GM21526 (cell line): ENCODE measurements around the gene TOP3A.

Source experiments
- ATAC-seq: cut with Tn5 transposase; IDR thresholded peaks from one replicate; pipeline ENCODE4 v1.9.1; 2021; ENCODE audit warnings: moderate library complexity; ENCODE audit not compliant: unreplicated experiment, low FRiP score

TOP3A gene

DNA sequence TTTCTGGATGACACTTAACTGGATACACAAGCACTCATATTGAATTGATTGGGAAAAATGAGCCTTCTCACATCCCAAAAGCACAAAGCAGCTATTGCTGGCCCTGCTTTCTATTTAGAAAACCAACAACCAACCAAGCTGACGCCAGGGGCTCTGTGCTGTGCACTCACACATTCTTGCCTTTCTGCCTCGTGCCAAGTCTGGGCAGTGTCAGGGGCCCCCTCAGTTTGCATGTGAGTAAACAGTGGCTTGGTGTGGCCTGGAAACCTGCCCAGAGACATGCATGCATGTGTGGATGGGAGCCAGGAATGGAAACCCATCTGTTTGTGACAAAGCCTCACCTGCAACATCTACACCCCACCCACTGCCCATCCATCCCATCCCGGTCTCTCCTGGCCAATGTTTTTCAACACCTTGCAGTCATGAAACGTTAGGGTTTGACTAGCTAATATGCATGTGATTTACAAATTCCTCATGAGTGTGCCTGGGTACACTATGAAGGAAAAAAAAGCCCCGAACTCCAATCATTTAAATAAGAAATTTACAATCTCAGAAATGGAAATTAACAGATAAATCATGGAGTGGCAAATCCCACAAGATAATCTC, 33.9 kb downstream of the TOP3A start:
- ATAC-seq, result no peak

DNA sequence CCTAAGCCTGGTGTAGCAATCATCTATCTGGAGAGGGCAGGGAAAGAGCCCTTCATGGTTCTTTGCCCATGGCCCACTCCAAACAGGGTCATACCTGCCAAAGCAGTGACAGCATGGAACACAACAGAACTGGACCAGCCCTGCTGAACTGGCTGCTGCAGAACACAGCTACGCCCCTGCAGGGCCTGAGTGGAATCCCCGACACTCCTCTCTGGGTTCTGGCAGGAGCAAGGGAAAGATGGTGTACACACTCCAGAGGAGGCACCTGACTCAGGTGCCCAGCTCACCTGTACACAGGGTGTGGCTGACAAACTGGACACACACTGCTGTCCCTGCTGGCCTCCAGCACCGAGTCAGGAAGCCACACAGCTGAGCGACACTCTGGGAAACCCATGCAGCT, 34.5 kb downstream of the TOP3A start:
- ATAC-seq, result no peak

DNA sequence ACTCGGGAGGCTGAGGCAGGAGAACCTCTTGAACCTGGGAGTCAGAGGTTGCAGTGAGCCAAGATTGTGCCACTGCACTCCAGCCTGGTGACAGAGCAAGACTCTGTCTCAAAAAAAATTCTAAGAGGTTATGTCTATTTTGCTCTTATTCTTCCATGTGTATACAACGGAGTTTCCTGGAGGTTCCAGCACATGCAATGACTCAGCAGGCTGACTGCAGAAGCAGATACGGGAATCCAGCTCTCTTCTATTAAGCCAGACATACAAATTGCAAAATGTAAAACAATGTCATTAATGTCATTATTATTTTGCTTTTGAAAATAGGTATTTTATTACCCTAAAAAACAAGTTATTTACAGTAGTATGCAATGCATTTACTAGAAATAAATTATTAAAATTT, 35.9 kb downstream of the TOP3A start:
- ATAC-seq, result no peak

DNA sequence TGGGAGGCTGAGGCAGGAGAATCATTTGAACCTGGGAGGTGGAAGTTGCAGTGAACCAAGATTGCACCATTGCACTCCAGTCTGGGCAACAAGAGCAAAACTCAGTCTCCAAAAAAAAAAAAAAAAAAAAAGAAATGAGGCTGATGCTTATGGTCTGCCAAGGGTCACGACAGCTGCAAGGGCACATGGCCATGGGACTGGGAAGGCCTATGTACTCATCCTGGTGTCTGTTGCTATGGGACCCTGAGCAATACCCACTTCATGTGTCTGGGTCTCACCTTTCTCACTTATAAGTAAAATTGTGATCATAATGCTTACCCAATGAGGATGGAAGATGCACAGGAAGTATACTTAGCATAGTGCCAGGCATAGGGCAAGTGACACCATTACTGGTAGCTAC, 37.7 kb downstream of the TOP3A start:
- no peak for ATAC-seq

DNA sequence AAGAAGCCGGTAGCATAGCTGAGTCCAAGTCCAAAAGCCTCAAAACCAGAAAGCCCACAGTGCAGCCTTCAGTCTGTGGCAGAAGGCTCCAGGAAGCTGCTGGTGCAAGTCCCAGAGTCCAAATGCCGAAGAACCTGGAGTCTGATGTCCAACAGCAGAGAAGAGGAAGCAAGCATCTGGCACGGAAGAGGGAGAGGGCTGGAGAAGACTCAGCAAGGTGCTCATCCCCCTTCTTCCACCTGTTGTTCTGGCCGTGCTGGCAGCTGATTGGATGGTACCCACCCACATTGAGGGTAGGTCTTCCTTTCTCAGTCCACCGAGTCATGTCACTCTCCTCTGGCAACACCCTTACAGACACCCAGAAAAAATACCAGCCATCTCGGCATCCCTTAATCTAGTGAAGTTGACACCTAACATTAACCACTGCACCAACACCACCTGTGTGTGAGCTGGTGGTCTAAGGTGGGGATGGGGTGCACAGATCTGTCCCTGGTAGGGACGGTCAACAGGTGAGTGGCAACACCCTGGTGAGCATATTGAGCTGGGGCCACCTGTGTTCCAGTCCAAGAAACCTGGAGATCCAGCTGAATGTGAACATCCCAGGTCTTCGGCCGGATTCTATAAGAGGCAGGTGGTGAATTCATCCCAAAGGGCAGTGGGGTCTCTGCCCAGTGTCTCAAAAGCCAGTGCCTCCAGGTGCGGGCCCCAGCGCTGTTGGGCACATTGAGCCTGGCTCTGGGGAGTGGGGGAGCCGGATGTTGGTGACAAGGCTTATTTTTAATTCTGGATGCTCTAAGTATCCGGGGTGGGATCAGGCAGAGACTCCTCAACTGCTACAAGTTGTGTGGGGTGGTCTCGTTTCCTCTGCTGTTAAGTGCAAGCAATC, 44.5 kb downstream of the TOP3A start:
- no peak for ATAC-seq

DNA sequence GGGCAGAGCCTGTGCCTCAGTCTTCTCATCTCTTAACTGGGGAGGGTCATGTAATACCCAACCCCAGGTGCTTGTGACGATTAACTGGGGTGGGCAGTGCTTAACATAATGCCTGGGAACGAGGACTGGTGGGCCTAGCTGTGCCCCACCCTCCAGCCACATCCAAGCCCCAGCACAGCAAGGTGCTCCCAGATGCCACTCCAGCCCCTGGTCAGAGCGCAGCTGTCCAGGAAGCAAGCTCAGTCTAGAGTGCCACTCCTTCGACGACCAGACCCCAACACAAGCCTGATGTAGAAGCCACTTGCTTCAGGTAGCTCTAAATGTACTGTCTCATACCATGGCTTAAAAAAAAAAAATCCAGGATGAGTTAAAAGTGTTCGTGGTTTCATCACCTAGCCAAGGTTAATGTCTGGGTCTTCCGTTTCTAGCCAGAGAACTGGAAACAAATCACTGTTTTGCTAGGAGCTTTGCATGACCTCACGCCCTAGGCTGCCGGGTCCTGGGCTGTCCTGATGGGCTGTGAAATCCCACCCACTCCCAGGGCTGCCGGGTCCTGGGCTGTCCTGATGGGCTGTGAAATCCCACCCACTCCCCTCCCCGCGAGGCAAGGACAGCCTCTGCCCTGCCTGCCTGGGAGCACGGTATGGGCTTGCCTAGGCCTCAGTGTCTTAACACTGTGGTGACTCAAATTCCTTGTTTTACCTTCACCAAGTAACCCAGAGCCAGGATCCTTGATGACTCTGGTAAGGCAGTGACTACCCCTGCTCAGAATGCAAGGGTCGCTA, 46.7 kb downstream of the TOP3A start:
- no peak for ATAC-seq

DNA sequence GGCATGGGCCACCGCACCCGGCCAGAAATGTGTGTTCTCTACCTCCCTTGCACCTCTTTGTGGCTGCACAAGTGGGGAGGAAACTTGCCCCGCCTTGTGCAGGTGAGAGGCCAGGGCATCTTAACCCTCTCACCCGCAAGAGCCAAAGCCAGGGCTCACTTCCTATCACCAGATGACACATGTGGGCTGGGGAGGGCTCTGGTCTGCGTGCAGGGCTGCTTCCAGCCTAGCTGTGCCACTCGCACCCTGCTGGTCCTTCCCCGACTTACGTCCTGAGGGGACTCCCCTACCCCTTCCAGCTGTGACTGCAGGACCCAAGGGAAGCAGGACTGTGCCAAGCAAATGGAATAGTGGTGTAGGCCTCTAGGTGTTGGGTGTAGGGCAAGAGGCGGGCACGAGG, 47.4 kb downstream of the TOP3A start:
- ATAC-seq, result no peak

DNA sequence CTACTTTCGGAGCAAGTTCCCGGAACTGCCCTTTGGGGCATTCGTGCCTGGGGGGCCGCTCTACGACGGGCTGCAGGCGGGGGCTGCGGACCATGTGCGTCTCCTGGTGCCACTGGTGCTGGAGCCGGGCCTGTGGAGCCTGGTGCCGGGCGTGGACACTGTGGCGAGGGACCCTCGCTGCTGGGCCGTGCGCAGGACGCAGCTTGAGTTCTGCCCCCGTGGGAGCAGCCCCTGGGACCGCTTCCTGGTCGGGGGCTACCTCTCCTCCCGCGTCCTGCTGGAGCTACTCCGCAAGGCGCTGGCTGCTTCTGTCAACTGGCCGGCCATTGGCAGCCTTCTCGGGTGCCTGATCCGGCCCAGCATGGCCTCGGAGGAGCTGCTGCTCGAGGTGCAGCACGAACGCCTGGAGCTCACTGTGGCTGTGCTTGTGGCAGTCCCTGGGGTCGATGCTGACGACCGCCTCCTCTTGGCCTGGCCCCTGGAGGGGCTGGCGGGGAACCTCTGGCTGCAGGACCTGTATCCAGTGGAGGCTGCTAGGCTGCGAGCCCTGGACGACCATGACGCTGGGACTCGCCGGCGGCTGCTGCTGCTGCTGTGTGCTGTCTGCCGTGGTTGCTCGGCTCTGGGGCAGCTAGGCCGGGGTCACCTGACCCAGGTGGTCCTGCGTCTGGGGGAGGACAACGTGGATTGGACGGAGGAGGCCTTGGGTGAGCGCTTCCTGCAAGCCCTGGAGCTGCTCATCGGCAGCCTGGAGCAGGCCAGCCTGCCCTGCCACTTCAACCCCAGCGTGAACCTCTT, 50.7 kb downstream of the TOP3A start:
- no peak for ATAC-seq

DNA sequence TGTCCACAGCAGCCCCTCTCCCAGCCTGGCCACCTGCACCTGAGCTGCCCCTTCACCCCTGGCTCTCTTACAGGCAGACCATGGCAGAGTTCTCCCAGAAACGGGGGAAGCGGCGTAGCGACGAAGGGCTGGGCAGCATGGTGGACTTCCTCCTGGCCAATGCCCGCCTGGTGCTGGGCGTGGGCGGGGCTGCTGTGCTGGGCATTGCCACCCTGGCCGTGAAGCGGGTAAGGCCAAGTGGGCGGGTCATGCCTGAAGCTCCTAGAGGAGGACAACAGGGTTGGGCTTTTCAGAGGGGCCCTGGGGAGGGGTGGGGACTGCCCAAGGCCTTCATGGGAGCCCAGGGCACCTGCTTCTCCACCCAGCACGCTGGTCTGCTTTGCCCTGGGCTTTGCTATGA, 52.2 kb downstream of the TOP3A start:
- no peak for ATAC-seq

DNA sequence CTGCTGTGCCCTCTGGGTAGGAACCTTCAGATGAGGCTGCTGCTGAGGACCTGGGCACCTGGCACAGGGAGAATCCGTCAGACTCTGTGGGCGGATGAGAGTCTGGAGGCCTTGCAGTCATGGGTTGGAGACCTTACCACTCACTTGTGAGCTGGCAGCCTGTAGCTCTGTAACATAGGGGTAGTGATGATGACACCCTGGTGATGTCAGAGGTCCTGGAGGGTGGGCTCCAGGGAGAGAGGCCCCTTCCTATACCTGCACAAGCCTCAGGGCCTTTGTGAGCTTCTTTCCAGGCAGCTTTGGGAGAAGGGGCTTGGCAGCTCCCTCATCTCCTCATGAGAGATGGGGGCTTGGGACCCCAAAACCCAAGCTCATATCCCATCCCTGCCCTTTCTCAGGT, 52.7 kb downstream of the TOP3A start:
- no peak for ATAC-seq

DNA sequence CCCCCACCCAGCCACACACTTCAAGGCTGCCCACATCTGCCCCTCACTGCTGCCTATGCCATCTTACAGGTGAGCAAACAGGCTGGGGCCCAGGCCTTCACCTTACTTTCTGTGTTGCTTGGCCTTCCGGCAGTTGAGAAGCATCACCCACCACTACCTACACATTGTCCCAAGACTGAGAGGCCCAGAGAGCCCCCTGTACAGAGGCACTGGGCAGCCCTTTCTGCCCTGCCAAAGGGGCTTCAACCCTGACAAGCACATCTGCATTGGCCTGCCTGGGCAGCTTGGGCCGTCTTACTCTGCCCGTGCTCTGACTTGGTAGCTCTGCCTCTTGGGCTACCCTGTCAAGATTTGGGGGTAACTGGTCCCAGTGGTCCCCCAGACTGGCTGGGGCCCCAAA, 53.1 kb downstream of the TOP3A start:
- no peak for ATAC-seq

DNA sequence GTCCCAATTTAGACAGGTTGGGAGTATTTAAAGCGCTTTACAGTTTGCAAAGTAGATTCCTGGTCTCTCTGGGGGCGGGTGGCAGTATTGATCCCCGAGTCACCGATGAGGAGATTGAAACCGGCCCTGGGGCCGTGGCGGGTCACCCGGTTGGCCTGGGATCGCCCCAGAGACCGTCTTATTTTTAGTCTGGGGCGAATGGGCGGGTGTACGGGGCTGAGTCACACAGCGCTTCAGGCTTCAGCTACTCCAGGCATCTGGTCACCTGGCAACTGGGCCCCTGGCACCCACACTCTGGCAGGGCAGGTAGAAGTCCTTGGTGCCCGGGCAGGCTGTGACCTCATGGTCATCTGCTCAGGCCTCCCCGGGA, 53.7 kb downstream of the TOP3A start:
- no peak for ATAC-seq

DNA sequence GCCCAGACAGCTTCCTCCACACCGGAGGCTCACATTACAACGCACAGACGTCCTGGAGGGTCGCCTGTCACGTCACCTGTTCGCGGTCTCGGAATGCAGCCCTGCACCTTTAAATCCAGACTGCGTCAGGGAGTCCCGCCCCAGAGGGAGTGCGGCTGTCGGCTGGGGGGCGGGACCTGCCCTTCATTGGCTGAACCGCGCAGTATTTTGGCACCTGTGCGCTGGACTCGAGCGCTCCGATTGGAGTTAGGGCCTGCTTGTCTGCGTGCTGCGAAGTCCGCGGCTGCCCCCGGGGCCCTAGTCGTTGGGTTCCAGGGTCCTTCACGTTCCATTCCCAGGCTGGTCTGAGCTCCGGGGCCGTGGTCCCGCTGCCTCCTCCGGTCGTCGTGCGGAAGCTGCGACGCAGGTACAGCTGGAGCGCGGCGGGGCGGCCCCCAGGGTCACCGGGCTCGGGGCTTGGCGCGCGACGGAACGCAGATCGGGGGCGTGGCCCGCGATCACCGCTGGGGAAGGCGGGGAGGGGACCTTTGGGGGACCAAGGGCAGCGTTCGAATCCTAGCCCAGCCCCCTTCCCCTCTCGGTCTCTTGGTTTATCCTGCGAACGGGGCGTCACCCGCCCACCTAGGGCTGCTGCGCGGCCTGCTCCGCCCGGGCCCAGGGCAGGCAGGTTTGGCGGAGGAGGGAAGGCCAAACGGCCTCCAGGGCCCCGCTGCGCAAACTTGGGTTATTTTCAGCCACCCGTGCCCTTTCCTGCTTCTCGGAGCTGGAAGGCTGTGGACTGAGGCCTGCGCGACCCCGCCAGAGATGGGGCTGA, 54.3 kb downstream of the TOP3A start, which contains the start of gene MIEF2:
Gene MIEF2, plus strand, starts transcription at position 331 of the 814 bp plus-strand sequence. CDS start 2,059 bp downstream, outside the sequence.
- peak; percentile 69 for ATAC-seq

DNA sequence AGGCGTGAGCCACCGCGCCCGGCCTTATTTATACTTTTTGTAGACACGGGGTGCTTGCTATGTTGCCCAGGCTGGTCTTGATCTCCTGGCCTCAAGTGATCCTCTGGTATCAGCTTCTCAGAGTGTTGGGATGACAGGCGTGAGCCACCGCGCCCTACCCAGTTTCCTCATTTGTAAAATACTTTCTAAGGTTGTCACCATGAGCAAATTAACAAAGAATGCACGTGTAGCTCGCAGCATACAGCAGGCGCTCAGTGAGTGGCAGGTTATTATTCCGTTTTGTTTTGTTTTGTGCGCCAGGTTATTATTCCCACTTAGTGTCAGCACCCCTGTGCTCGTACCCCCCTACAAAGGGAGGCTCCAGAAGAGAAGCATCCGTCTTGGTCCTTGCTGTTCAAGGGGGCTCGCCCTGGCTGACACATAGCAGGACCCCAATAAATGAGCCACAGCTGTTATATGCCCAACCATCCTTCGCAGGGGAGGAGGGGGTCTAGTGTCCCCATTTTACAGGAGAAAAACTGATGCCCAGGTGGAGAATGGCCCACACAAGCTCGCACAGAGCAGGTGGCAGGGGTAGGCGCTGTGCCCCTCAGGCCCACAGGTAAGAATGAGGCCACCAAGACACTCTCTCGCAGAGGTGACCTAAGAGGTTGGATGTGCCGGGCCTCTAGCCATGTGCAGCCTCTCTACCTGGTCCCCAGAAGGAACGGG, 55.0 kb downstream of the TOP3A start:
- no peak for ATAC-seq

DNA sequence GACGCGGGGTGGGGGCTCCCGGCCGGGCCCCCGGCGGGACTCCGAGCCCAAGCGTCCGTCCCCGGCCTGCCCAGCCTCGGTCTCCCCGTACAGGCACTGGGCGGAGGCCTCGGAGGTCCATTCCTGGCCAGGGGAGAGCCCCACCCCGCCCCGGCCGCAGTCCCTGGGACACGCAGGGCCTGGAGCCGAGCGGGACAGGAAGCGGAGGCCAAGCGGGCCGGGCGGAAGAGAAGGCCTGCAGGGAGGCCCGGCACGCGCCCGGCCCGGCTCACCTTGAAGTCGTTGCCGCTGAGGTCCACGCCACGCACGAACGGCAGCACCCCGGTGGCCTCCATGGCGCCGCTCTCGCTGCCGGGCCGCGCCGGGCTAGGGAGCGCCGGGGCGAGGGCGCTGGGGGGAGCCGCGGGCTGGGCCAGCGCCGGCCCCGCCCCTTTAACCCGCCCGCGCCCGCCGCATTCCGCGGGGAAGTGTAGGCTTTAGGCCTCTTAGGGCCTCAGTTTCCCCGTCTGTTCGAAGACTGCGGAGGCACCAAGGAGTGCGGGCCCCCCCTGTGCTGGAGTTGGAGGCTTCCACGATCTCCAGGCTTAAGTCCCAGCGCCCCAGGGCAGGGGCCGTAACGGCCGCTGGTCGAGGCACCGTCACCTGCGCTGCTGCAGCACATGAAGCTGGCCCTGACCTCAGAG, 56.3 kb downstream of the TOP3A start, which contains the start of gene FLII:
Gene FLII, minus strand, starts transcription at position 383 of the 683 bp plus-strand sequence. Its CDS starts 48 bp downstream, at position 335.
- no peak for ATAC-seq

DNA sequence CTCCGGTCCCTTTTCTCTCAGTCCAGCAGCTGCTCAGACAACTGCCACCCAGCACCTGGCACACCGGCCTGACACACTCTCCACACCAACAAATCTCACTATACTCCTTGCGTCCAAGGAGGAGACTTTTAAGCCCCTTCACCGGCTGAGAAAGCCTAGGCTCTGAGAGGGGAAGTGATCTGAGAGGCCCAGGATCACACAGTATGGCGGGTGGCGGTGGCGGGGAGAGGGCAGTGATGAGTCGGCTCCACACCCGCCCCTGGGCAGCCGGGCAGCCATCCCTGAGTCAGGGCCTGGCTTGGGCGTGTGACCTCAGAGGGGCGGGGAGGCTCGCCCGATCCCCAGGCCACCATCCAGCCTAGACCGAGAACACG, 56.8 kb downstream of the TOP3A start:
- ATAC-seq, result no peak

DNA sequence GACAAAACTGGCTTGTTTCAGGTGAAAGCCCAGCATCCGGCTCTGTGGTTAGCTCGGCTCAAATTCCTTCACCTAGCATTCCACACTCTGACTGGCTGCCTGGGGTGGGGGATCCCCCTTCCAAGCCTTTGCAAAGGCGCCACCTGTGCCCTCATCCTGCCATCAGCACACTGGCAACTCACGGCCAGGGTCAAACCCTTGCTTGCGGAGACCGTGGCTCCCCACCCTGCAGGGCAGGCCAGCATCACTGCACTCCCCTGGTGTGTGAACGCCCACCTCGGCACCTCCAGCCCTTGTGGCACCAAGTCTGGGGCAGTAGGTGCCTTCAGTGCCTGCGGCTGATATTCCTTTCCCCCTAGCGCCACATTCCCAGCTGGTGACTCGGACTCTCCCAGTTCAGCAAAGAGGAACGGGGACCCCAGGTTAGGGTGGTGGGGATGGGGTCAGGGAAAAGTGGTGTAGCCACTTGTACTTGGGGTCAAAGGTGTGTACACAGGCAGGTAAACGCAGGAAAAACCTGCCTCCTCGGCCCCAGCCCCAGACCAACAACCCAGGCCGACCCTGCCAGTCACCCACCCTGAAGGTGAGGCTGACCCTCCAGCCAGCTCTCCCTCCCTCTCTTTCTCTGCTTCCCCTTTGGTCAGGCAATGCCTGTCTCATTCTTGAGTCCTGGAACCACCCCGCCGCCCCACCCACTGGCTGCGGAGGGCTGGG, 57.4 kb downstream of the TOP3A start:
- ATAC-seq, result no peak

DNA sequence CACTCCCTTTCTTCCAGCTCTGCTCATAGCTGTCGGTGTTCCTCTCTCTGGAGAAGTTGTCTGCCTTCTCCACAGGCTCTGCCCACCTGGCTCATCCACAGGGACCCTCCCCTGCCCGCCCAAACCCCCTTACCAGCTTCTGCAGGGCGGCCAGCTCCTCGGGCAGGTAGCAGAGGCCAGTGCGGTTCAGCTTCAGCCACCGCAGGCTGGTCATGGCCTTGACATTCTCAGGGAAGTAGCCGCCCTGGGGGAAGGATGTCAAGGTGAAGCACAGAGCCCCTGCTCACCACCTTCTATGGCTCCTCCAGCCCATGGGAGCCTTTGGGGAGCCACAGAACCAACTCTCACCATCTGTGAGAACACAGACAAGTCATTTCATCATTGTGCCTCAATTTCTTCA, 58.0 kb downstream of the TOP3A start:
- ATAC-seq, result no peak
